Body of pancreas (tissue), 4 donors: ENCODE results near the gene NIBAN1. TPM values are rescaled to one million over a fixed set of nuclear protein-coding genes. Genes with fewer than 3 reads are reported as not detected.
A peak's percentile ranks its signal among the peaks of the same experiment; 100 is the strongest.

ENCODE experiments used
- ATAC-seq: fragments of 150-250 bp; one replicate; pipeline ENCODE4 v1.9.1; 2016
- DNase-seq, 4 donors: peaks; one replicate each; pipeline ENCODE4 v3.0.0-alpha.2; 2019
- H3K27ac ChIP-seq, 4 donors: fragments of 200-600 bp; sonication (generic); 1 replicate in 3 of 4; 2 replicates in 1 of 4; pipeline versions ENCODE4 v1.5.1 to v1.6.1; 2016 to 2019; ENCODE audit warnings: mild to moderate bottlenecking in 1 of 4, mixed read lengths in 1 of 4, moderate library complexity in 1 of 4
- H3K27me3 ChIP-seq, 2 donors: fragments of 200-600 bp; sonication (generic); one replicate each; pipeline ENCODE4 v1.6.0; 2016; ENCODE audit warnings: mild to moderate bottlenecking in 1 of 2
- H3K36me3 ChIP-seq, 2 donors: fragments of 200-600 bp; sonication (generic); replicated peaks in 1 of 2; 2 replicates each; pipeline ENCODE4 v1.5.1; 2016; ENCODE audit warnings: low read depth in 2 of 2; ENCODE audit not compliant: insufficient read depth in 1 of 2
- H3K4me1 ChIP-seq: fragments of 200-600 bp; sonication (generic); one replicate; pipeline ENCODE4 v1.6.0; 2016
- H3K4me3 ChIP-seq, 2 donors: fragments of 200-600 bp; sonication (generic); 1 replicate in 1 of 2; 2 replicates in 1 of 2; pipeline ENCODE4 v1.5.1; 2016 to 2019
- H3K9me3 ChIP-seq, 3 donors: fragments of 200-600 bp; sonication (generic); 1 replicate in 2 of 3; 2 replicates in 1 of 3; pipeline ENCODE4 v1.5.1; 2016
- CTCF ChIP-seq, 7 experiments: fragments of 450-650 bp in 4 of 7; fragments of 200-600 bp in 3 of 7; sonication (generic) in 3 of 7; IDR thresholded peaks; one replicate each; pipeline ENCODE4 v1.5.1; 2016 to 2019; ENCODE audit warnings: antibody characterized with exemption in 7 of 7
- POLR2A ChIP-seq, 3 donors: fragments of 450-650 bp; IDR thresholded peaks; one replicate each; pipeline ENCODE4 v1.6.1; 2016; ENCODE audit warnings: antibody characterized with exemption in 3 of 3, mild to moderate bottlenecking in 2 of 3
- WGBS, 2 donors: methylation state at CpG; one replicate each; pipeline ENCODE4 v1.1.5; 2017; 5-methylcytosine and 5-hydroxymethylcytosine counted together
- intact Hi-C: fragments of 100-400 bp; cut with DNase I; formaldehyde crosslinking; loops from one replicate; pipeline ENCODE4 v1.15.1; 2023
- small RNA-seq: library from RNA; depleted of rRNA; stranded (forward); fragments of <200 nt; gene quantifications from one replicate; pipeline ENCODE3, GENCODE V24; 2016
- total RNA-seq, 2 donors: library from RNA; depleted of rRNA; stranded (reverse); fragments of >200 nt; gene quantifications; one replicate each; pipeline ENCODE4 v1.1.0, GENCODE V29; 2016

Gene NIBAN1
- total RNA-seq, 2 donors from 2014 or later: 51.1 to 59.7 TPM

GRCh38 chr1:184930232-184930631, 44.1 kb downstream of the NIBAN1 start:
- DNase-seq: no peak
- Histone ChIP-seq H3K4me3 (no peak overlapping the region), H3K4me1 (peaks cover 34% of the 10 kb centered on the region), H3K27ac (peak overlapping the region in 3 of 4 donors; percentile 41 to 55 (median 49)), H3K9me3 (no peaks in the 10 kb centered on the region), H3K36me3 (no peaks in the 10 kb centered on the region), H3K27me3 (no peaks in the 10 kb centered on the region)
- no peak for TF ChIP-seq CTCF (IDR thresholded peaks at IDR 0.05)
- TF ChIP-seq POLR2A (IDR thresholded peaks at IDR 0.05): no peak
- no peak for ATAC-seq
- intact Hi-C loops: no loop called here
- 8 to 23% methylated on average over 4 of the region's 4 CpGs for WGBS, 2 donors

- peak overlapping the region in 3 of 4 donors; percentile 41 to 55 (median 49) for H3K27ac ChIP-seq
- no peaks in the 10 kb centered on the region for H3K9me3 ChIP-seq
- DNase-seq: peak; percentile 25 to 68 (median 56)
- H3K27me3 ChIP-seq: no peaks in the 10 kb centered on the region
- peaks cover 34% of the 10 kb centered on the region for H3K4me1 ChIP-seq
- H3K4me3 ChIP-seq: no peak overlapping the region
- intact Hi-C loops: no loop called here
- no peaks in the 10 kb centered on the region for H3K36me3 ChIP-seq
- no peak for TF ChIP-seq POLR2A (IDR thresholded peaks at IDR 0.05)
- no peak for TF ChIP-seq CTCF (IDR thresholded peaks at IDR 0.05)
- 30 to 32% methylated on average over 3 of the region's 3 CpGs for WGBS, 2 donors
- ATAC-seq: peak; percentile 79
These were observed 44.6 kb downstream of the NIBAN1 start for GRCh38 chr1:184929711-184930202.

GRCh38 chr1:184928394-184928793, 45.9 kb downstream of the NIBAN1 start:
- Histone ChIP-seq H3K4me3 (no peak overlapping the region), H3K27me3 (no peaks in the 10 kb centered on the region), H3K9me3 (no peaks in the 10 kb centered on the region), H3K27ac (peak overlapping the region in 1 of 4 donors; percentile 18), H3K4me1 (peaks cover 34% of the 10 kb centered on the region), H3K36me3 (no peaks in the 10 kb centered on the region)
- intact Hi-C loops: no loop called here
- DNase-seq (no peak), ATAC-seq (no peak)
- TF ChIP-seq CTCF (IDR thresholded peaks at IDR 0.05) (no peak), POLR2A (IDR thresholded peaks at IDR 0.05) (no peak)
- WGBS, 2 donors: 94 to 97% methylated on average over 2 of the region's 2 CpGs

Small RNA genes within 50 kb of the gene (small RNA-seq; reads per million reads assigned to genes)
- gene RNA5SP72: not detected

Other genes with a start within 250 kb of the NIBAN1 start
- 10 to 100 TPM; 37.9 to 49.4 TPM for gene EDEM3, start 219.7 kb downstream of the NIBAN1 start, total RNA-seq
- 1 to 10 TPM; 9.9 TPM for gene RNF2, start 71.0 kb upstream of the NIBAN1 start, total RNA-seq
- gene TRMT1L, start 182.4 kb upstream of the NIBAN1 start, total RNA-seq: 10 to 100 TPM; 10.5 to 10.9 TPM
- 10 to 100 TPM in 1 of 2 donors, 1 to 10 TPM in 1; 7.6 to 13.0 TPM for gene SWT1, start 182.7 kb upstream of the NIBAN1 start, total RNA-seq